NK-92 treated with Interleukin-12 subunit alpha and Interleukin-12 subunit beta, amount 100 ng/mL, for 24 hours (cell line): ENCODE results near the gene EREG.
"Not testable (repeated sequence)": the region's sequence is repeated elsewhere in the genome, so short reads cannot be mapped to it uniquely, and the experiment has no call there.

Experiments
- DNase-seq: peaks from one replicate; lab custom pipeline; 2025; lab: John Stamatoyannopoulos, UW

Gene EREG

DNA sequence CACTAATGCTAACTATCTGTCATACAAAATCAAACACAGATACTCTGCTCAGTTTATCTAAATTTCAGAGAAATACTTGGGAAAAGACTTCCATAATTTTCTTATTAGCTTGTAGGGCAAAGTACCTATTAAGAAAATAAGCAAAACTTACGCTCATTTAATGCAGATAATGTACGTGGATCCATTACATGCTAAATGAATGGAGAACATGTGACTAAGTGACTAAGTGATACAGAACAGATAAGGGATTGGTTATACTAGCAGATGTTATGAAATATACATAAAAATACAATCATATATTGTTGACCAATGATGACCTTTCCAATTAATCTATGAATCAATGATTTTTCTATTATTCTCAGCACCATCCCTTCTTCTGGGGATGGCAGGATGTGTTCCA lies 25.7 kb downstream of the EREG start:
- no peak for DNase-seq

- no peak for DNase-seq
Observed at GRCh38 chr4:74391346-74391745, 26.4 kb downstream of the EREG start.

DNA sequence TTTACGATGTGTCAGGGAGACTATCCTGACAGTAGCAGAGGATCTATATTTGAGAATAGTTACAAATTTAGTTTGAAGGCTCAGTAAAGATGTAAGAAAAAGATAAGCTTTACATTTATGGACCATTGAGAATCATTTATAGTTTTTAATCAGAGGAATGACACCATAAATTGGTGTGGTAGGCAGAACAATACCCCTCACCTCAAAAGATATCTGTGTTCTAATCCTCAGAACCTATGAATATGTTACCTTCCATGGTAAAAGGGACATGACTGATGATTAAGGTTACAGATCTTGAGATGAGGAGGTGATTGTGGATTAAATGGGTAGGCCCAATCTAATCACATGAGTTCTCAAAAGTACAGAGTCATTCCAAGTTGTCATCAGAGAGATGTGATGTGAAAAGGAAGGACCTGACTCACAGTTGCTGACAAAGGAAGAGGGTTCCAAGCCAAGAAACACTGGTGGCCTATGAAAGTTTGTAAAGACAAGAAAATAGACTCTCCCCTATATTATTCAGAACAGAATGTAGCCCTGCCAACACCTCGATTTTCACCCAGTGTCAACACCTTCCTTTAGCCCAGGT lies 27.0 kb downstream of the EREG start:
- DNase-seq: no peak

DNA sequence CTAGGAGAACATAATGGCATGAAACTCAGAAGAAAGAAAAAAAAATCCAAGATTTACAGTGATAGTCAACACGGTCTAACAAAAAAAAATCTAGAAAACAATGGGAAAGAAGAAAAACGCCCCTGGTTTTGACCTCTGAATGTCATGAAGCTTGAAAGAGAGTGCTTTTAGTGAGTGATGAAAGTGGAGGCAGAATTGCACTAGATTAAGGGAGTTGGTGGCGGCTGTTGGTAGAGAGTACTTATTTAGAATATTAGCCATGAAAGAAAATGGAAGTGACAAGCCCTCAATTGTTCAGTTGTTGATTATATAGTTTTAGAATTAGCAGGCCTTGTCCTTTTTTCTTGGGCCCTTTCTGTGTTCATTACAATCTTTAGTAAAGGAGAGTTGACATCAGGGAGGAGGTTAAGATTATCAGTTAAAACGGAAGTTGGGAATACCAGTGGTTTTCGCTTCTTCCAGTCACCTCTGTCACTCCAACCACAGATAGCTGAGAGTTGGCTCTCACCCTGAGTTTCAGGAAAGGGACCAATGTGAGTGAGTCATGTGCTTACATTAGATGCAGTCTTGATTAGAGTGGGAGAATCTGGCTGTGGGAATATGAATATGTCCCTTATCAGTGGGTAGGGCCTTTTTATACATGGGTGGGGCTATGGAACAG lies 29.7 kb downstream of the EREG start:
- no peak for DNase-seq

DNA sequence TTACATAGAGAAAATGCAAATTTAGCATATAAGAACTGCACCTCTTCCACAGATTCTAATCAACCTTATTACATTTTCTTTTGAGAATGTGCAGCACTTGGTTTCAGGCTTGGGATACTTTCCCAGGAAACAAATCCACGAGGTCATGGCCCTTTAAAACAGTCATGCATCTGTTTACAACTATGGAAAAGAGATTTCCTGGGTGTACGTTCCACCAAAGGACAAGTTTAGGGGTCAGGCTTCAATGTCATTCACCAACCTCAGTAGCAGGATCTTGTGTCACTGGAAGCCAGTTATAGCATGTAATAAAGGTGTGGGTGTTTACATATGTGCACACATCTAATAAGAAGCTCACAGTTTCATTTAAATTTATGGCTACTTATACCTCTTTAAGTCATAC lies 30.7 kb downstream of the EREG start:
- no peak for DNase-seq

DNA sequence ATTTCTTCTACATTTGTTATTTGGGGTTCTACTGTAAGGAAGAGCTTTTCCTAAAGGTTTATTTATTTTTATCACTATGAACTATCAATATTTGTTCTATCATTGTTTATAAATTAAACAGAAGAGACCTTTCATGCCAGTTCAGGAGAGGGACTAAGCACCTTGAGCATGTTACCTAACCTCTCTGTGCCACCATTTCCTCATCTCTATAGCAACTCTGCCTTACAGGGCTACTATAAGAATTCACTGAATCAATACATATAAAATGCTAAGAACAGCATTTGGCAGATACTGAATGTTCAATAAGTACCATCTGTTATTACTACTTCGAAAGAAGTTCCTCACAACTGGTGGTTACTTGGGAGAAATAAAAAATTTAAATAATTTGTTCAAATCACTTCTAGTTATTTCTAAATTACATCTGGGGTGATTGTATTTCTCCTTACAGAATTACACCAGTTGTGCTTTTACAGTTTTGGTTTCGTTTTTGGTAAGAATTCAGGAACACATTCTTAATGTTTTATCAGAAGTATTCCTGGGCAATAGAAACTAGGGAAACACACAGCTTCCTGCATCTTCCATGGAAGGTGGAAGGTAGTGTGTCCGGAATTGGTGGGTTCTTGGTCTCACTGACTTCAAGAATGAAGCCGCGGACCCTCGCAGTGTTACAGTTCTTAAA lies 32.9 kb downstream of the EREG start:
- DNase-seq: no peak

DNA sequence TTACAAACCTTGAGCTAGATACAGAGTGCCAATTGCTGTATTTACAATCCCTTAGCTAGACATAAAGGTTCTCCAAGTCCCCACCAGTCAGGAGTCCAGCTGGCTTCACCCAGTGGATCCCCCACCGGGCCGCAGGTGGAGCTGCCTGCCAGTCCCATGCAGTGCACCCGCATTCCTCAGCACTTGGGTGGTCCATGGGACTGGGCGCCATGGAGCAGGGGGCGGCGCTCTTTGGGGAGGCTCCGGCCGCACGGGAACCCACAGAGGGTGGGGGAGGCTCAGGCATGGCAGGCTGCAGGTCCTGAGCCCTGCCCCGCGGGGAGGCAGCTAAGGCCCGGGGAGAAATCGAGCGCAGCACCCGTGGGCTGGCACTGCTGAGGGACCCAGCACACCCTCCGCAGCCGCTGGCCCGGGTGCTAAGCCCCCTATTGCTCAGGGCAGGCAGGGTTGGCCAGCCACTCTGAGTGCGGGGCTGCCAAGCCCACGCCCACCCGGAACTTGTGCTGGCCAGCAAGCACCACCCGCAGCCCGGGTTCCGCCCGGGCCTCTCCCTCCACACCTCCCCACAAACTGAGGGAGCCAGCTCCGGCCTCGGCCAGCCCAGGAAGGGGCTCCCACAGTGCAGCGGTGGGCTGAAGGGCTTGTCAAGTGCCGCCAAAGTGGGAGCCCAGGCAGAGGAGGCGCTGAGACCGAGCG lies 34.1 kb downstream of the EREG start:
- DNase-seq: not testable (repeated sequence)

- no peak for DNase-seq
Observed at GRCh38 chr4:74400395-74400794, 35.5 kb downstream of the EREG start.

GRCh38 chr4:74402692-74403456 lies 37.9 kb downstream of the EREG start:
- no peak for DNase-seq

DNA sequence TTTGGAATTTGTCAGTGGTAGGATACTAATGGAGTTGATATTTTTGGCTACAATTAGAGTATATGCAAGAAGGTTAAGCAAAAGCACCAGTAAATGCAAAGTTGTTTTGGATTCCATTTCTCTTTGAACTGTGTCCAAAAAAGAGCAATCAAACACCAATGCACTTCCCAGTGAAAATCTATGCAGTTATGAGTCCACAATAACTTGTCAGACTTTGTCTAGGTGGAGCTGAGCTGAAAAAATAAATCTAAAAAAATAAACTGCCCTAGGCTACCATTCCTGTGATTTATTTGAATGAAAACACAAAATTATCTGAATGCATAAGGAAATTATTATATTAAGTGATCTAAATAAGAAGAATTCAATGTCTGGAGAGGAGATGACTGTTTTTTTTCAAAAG lies 42.9 kb downstream of the EREG start:
- DNase-seq: no peak

DNA sequence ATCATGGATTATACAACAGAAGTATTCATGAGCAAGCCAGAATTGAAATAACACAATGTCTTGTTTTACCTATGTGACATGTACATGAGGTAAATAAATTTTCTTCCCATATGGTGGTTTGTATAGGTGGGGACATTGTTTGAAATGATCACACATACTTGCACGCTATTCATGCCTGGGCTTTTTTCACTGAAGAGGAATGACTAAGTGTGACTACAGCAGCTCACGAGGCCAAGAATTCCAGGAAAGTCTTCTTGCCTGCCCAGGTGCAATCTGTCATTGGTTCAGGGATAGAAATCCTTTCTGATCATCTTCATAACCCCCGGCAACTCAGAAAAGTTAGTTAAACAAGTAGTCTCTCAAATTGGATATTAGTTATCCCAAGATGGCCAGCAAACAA lies 43.7 kb downstream of the EREG start:
- no peak for DNase-seq

DNA sequence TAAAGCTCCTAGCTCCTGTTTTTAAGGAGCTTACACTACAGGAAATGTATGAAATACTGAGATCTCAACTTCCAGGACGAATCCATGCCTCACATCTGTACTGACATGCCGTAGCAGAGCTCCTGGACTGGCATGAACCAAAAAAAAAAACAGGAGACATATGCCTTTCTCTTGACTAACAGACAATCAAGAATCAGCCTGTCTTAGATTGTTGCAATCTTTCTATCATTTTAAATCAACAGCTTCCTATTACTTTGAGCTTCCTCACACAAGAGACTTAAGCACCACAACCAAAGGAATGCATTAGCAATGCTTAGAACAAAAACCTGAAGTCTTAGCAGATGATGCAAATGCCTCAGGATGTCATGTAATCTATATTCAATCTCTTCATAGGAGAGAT lies 45.3 kb downstream of the EREG start:
- no peak for DNase-seq

GRCh38 chr4:74412225-74412624 lies 47.3 kb downstream of the EREG start:
- no peak for DNase-seq

GRCh38 chr4:74413265-74413664 lies 48.3 kb downstream of the EREG start:
- no peak for DNase-seq

DNA sequence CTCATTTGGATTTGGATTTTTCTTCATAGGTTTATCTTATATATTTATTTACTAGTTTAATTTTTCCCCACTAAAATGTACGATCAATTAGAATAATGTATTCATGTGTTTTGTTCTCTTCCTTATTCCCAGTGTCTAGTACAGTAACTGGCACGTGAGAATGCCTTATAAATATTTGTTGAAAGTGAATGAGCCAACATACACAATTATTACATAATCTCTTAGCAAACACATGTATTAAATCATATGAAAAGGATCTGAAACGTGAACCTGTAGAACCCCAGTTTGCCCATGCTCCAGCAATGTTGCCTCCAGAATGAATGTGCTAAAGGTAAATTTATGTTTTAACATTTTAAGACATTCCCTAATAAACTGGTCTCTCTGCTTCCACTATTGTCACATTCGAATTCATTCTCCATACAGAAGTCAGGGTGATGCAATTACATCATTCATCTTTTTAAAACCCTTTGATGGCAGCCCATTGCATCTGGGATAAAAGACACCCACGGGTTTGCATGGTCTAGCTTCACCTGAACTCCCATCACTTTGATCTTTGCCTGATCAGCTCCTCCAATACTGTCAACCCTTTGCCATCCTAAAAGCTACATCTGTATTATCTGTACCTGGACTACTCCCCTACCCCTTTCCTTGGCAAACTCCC lies 49.3 kb downstream of the EREG start:
- no peak for DNase-seq

DNA sequence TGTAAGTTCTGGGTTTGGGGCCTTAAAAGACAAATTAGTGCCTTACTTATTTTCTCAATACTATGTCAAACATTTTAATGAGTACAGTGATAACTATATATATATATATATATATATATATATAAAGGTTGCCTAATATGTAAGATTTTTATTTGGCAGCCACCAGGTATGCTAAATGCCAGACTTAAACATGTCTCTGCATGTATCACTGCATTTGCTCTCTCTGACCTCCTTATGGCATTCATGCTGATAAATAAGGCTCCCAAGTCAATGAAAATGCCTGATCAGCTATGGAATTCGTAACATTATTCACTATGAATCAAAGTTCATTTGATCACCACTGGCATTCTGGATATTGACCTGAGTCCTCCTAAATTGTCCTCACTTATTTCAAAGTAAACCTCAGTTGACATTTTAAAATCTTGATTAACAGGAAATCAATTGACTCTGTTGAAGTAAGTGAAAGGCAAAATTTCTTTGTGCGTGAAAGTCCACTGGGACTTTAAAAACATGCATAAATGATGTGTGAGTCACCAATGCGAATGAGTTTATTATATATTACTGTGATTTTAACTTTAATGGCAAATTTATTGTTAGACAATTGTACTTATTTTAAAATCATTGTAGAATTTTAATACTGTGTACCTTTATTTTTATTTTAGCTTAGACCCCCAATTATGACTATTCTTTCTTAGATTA lies 50.8 kb downstream of the EREG start:
- no peak for DNase-seq

DNA sequence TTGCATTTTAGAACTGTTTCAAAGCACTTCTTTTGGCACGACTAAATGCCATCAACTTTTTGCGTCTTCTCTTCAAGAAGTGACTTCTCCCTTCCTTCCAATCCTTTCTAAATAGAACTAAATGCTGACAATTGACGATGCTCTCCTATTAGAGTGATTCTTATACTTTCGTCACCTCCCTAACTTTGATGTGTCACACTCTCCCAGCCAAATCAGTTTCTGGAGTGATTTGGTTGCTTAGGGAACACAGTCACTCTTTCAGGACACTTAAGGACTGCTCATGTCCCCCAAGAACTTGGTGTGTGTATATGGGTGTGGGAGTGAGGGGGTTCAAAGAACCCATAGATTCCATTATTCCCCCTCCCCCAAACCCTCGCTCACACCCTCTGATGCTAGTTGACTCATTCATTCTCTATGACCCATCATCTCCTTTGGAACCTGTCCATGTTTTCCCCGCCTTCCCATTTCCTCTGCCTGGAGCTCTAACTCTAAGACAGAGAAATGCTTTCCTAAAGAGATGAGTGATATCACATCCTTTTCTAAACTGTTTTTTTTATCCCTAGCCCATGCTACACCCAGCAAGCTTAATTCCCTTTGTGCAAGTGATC lies 53.2 kb downstream of the EREG start:
- DNase-seq: no peak

- no peak for DNase-seq
Observed at GRCh38 chr4:74420863-74421262, 55.9 kb downstream of the EREG start.

GRCh38 chr4:74423104-74423503 lies 58.2 kb downstream of the EREG start:
- DNase-seq: no peak

DNA sequence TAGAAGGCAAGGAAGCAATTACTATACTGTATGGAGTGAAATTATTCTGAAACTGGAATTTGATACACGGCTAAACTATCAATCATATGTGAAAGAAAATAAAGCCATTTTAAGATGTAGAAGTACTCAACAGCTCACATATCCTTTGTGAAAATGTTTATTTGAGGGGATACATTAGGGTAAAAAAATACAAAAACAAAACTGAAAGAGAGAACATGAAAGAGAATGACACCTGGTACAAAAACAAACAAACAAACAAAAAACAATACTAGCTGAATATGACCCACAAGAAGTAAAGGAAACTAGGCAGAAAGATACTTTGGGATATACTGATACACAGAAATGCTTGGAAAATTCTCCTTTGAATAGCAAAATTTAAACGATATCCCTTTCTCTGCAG lies 59.2 kb downstream of the EREG start:
- DNase-seq: no peak

GRCh38 chr4:74426101-74426500 lies 61.2 kb downstream of the EREG start:
- DNase-seq: no peak
